ENCODE measurements around the gene PSG1.
"Not testable (repeated sequence)": the region's sequence is repeated elsewhere in the genome, so short reads cannot be mapped to it uniquely, and the experiment has no call there.

DNA sequence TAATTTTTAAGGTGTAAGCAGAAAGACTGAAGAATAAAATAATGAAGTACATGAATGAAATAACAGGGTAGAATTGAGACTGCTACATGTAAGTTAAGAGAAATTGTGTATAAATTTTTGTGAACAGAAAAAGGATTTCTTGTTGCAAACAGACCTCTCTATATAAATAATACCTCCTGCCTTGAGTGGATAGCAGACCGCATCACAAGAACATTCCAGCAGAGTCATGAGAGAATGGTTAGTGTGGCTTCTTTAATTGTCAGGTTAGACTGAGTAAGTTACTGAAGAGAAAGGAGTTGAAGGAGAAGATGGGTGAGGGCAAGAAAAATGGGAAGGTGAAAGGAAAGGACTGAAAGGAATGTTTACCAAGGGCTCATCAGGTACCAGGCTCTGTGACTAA lies 19.6 kb upstream of the PSG1 start:
- TF ChIP-seq, protein P1, sequence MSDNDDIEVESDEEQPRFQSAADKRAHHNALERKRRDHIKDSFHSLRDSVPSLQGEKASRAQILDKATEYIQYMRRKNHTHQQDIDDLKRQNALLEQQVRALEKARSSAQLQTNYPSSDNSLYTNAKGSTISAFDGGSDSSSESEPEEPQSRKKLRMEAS (IDR thresholded peaks at IDR 0.05): not testable (repeated sequence)
- TF ChIP-seq POLR2A (IDR thresholded peaks at IDR 0.05; ENCODE audit: borderline replicate concordance, extremely low read depth, insufficient read depth, insufficient read length); EZH2phosphoT487 (IDR thresholded peaks at IDR 0.05; ENCODE audit: borderline replicate concordance); POLR2AphosphoS5 (IDR thresholded peaks at IDR 0.05; ENCODE audit: low read depth, low read length); SIN3A (IDR thresholded peaks at IDR 0.05; ENCODE audit: low read depth); EZH2 (IDR thresholded peaks at IDR 0.05); EGR1 (IDR thresholded peaks at IDR 0.05; ENCODE audit: low read depth); SP1 (IDR thresholded peaks at IDR 0.05; ENCODE audit: low read depth); SRF (IDR thresholded peaks at IDR 0.05; ENCODE audit: low read depth); YY1 (IDR thresholded peaks at IDR 0.05; ENCODE audit: extremely low read depth, insufficient replicate concordance, low read depth, low read length); RAD21 (IDR thresholded peaks at IDR 0.05; ENCODE audit: low read depth): not testable (repeated sequence)
- TF ChIP-seq, protein P2, sequence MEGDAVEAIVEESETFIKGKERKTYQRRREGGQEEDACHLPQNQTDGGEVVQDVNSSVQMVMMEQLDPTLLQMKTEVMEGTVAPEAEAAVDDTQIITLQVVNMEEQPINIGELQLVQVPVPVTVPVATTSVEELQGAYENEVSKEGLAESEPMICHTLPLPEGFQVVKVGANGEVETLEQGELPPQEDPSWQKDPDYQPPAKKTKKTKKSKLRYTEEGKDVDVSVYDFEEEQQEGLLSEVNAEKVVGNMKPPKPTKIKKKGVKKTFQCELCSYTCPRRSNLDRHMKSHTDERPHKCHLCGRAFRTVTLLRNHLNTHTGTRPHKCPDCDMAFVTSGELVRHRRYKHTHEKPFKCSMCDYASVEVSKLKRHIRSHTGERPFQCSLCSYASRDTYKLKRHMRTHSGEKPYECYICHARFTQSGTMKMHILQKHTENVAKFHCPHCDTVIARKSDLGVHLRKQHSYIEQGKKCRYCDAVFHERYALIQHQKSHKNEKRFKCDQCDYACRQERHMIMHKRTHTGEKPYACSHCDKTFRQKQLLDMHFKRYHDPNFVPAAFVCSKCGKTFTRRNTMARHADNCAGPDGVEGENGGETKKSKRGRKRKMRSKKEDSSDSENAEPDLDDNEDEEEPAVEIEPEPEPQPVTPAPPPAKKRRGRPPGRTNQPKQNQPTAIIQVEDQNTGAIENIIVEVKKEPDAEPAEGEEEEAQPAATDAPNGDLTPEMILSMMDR (IDR thresholded peaks at IDR 0.05 in 2 of 3, conservative IDR thresholded peaks at IDR 0.05 in 1 of 3; ENCODE audit: borderline replicate concordance in 1 of 3, insufficient read depth in 1 of 3, low read depth in 2 of 3, low read length in 2 of 3): not testable (repeated sequence)
- TF ChIP-seq, protein P3, sequence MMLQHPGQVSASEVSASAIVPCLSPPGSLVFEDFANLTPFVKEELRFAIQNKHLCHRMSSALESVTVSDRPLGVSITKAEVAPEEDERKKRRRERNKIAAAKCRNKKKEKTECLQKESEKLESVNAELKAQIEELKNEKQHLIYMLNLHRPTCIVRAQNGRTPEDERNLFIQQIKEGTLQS (IDR thresholded peaks at IDR 0.05): not testable (repeated sequence)
- TF ChIP-seq, protein P4, sequence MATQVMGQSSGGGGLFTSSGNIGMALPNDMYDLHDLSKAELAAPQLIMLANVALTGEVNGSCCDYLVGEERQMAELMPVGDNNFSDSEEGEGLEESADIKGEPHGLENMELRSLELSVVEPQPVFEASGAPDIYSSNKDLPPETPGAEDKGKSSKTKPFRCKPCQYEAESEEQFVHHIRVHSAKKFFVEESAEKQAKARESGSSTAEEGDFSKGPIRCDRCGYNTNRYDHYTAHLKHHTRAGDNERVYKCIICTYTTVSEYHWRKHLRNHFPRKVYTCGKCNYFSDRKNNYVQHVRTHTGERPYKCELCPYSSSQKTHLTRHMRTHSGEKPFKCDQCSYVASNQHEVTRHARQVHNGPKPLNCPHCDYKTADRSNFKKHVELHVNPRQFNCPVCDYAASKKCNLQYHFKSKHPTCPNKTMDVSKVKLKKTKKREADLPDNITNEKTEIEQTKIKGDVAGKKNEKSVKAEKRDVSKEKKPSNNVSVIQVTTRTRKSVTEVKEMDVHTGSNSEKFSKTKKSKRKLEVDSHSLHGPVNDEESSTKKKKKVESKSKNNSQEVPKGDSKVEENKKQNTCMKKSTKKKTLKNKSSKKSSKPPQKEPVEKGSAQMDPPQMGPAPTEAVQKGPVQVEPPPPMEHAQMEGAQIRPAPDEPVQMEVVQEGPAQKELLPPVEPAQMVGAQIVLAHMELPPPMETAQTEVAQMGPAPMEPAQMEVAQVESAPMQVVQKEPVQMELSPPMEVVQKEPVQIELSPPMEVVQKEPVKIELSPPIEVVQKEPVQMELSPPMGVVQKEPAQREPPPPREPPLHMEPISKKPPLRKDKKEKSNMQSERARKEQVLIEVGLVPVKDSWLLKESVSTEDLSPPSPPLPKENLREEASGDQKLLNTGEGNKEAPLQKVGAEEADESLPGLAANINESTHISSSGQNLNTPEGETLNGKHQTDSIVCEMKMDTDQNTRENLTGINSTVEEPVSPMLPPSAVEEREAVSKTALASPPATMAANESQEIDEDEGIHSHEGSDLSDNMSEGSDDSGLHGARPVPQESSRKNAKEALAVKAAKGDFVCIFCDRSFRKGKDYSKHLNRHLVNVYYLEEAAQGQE (IDR thresholded peaks at IDR 0.05; ENCODE audit: low read depth): not testable (repeated sequence)

Measured in HCT116 (cell line).